Fibroblast of pulmonary artery (primary cell): Measurements from ENCODE around the gene SLC29A2.

Experiments used
- DNase-seq: peaks from one replicate; pipeline ENCODE4 v3.0.0-alpha.2; 2010; ENCODE audit warnings: low read depth
- H3K4me3 ChIP-seq: replicated peaks from 2 replicates; pipeline ENCODE4 v1.5.1; 2011; ENCODE audit warnings: low read depth, mild to moderate bottlenecking, control low read depth, low read length, moderate library complexity
- CTCF ChIP-seq: IDR thresholded peaks from 2 replicates; pipeline ENCODE4 v1.5.1; 2011; ENCODE audit warnings: mild to moderate bottlenecking, control low read depth, low read length, inconsistent platforms; ENCODE audit errors: missing control alignments

Gene SLC29A2

GRCh38 chr11:66313321-66314185 lies 58.0 kb downstream of the SLC29A2 start:
- DNase-seq: peak; percentile 32
- H3K4me3 ChIP-seq: peak overlapping the region; percentile 60
- no peak for TF ChIP-seq CTCF

- H3K4me3 ChIP-seq: peak overlapping the region; percentile 60
- TF ChIP-seq CTCF: no peak
- DNase-seq: peak; percentile 99
These were observed 58.8 kb downstream of the SLC29A2 start for GRCh38 chr11:66312549-66313320.
